Omental fat pad (tissue), 4 donors: ENCODE measurements around the gene CYBC1. TPM values are rescaled to one million over a fixed set of nuclear protein-coding genes. Genes with fewer than 3 reads are reported as not detected.

Experiments
- ATAC-seq: fragments of 150-250 bp; one replicate; pipeline ENCODE4 v1.9.1; 2016; ENCODE audit warnings: mild to moderate bottlenecking, moderate library complexity; ENCODE audit not compliant: low FRiP score
- DNase-seq: peaks from one replicate; pipeline ENCODE4 v3.0.0-alpha.2; 2019; ENCODE audit warnings: low spot score
- total RNA-seq, 4 donors: library from RNA; depleted of rRNA; stranded (reverse); fragments of >200 nt; gene quantifications; one replicate each; pipeline ENCODE4 v1.1.0, GENCODE V29; 2016
- TF ChIP-seq, protein P1 (sequence below), 3 donors: fragments of 450-650 bp; IDR thresholded peaks; one replicate each; pipeline ENCODE4 v1.5.1; 2016 to 2017; ENCODE audit warnings: antibody characterized with exemption in 3 of 3, mild to moderate bottlenecking in 3 of 3, moderate library complexity in 2 of 3

CYBC1 gene
- total RNA-seq, 4 donors from 2014 or later: 43.8 to 74.6 (median 68.4) TPM

DNA sequence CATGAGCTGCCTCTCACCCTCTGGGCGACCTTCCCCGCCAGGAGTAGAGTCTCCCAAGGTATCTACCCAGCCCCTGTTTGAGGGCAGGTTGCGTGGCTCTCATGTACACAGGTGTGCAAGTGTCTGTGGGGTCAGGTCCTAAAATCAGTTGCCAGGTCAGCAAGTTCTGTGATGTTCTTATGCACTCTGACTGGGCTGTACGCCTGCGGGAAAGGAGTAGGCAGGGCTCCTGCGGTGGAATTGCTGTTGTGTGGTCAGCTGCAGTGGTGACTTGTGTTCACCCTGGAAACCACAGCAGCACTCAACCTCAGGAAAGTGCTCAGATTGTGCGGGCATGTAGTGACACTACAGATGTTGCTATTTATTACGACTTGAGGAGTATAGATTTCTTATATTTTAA lies 27.4 kb upstream of the CYBC1 start:
- DNase-seq: no peak
- ATAC-seq: no peak
- TF ChIP-seq, protein P1, sequence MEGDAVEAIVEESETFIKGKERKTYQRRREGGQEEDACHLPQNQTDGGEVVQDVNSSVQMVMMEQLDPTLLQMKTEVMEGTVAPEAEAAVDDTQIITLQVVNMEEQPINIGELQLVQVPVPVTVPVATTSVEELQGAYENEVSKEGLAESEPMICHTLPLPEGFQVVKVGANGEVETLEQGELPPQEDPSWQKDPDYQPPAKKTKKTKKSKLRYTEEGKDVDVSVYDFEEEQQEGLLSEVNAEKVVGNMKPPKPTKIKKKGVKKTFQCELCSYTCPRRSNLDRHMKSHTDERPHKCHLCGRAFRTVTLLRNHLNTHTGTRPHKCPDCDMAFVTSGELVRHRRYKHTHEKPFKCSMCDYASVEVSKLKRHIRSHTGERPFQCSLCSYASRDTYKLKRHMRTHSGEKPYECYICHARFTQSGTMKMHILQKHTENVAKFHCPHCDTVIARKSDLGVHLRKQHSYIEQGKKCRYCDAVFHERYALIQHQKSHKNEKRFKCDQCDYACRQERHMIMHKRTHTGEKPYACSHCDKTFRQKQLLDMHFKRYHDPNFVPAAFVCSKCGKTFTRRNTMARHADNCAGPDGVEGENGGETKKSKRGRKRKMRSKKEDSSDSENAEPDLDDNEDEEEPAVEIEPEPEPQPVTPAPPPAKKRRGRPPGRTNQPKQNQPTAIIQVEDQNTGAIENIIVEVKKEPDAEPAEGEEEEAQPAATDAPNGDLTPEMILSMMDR (IDR thresholded peaks at IDR 0.05): no peak

DNA sequence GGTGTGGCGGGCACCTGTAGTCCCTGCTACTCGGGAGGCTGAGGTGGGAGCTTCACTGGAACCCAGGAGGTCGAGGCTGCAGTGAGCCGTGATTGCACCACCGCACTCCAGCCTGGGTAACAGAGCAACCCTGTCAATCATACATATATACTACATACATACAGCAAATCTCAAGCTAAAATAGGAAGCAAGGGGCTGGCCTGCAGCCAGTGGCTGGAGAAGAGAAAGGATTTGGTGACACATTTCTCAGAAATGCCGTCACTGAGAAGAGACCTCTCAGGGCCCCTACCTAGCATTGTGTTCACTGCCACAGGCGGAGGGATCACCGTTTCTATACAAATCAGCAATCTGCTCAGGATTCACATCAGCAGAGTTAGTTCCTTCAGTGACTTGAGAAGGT lies 24.9 kb upstream of the CYBC1 start:
- DNase-seq: no peak
- no peak for ATAC-seq
- TF ChIP-seq, protein P1 (IDR thresholded peaks at IDR 0.05): no peak

DNA sequence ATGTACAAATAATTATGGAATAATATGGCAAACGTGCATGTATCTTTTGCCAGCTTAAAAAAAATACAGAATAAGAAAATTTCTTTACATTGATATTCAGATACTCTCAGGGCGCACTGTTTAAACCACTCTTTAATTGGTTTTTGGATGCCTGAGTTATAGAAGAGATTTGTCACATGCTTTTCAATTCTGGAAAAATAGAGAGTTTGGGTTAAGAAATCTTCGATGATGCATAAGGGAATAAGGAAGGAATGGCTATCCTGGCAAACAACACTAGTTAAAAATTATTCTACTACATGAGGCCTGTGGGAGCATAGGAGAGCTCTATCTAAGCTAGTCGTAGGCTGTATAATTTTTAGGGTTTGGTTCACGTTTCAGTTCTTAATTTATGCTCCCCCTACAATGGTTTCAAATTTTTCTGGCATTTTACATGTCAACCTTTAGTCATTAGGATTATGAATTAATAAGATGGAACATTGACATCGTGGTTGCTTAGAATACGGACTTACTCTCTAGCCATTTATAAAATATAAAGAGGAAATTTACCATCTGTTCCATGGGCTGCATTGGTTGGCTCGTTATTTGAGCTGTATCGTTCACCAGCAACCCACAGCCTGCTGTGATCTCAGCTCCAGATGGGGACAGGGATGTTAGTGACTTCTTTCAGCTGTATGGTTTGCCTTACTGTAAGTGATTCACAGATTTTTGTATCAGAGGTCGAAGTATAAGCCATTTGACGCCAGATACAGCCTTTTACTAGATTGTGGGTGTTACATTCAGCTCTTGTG lies 23.9 kb upstream of the CYBC1 start:
- DNase-seq (no peak), ATAC-seq (no peak)
- TF ChIP-seq, protein P1 (IDR thresholded peaks at IDR 0.05): no peak

DNA sequence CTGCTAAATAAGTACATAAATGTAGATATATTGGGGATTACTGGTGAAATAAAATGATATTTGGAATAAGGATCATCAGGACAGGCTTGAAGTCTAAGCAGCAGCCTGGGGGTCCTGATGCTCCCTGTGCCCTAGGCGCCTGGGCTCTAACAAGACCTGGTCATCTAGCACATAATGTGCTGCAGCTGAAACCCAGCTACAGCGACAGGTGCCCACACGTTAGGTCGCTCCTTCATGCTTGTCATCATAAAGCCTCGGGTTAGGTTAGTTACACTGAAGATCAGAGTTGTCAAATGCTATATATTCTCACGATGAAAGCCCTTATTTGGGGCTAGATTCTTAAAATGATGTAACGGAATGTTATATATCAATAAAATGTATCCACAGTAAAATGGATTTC lies 19.5 kb upstream of the CYBC1 start:
- no peak for ATAC-seq
- TF ChIP-seq, protein P1 (IDR thresholded peaks at IDR 0.05): no peak
- DNase-seq: no peak

DNA sequence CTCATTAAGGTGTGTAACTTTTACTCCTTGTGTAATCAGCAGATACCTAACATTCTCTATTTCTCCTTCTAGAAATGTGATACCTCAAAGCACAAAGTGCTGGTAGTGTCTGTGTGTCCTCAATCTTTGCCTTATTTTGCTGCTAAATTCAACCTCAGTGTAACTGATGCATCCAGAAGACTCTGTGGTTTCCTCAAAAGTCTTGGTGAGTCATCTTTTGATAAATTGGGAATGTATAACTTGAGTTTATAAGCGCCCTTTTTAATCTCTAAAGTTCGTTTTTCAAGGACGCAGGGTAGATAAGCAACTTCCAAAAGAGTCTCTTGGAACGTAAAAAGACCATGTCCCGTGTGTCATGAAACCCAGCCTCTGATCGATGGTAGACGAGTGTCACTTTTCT lies 18.1 kb upstream of the CYBC1 start:
- DNase-seq (no peak), ATAC-seq (no peak)
- TF ChIP-seq, protein P1 (IDR thresholded peaks at IDR 0.05): no peak

DNA sequence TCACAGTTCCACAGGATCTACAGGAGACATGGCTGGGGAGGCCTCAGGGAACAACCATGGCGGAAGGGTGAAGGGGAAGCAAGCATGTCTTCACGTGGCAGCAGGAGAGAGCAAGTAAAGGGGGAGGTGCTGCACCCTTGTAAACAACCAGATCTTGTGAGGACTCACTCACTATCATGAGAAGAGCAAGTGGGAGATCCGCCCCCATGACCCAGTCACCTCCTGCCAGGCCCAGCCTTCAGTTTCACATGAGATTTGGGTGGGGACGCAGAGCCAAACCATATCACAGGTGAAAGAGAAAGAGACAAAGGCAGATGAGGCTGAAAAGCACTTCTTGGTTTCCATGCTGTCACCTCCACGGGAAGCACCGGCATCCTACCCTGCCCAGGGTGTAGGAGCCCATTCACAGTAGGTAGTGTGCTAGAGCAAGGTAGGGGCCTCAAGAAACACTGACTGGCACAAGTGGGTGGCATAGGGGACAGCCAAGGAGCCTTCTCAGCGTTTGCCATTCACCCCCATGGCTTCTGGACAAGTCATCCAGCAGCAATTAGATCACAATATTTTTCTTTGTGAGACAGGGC lies 14.6 kb upstream of the CYBC1 start:
- TF ChIP-seq, protein P1 (IDR thresholded peaks at IDR 0.05): no peak
- DNase-seq (no peak), ATAC-seq (no peak)

DNA sequence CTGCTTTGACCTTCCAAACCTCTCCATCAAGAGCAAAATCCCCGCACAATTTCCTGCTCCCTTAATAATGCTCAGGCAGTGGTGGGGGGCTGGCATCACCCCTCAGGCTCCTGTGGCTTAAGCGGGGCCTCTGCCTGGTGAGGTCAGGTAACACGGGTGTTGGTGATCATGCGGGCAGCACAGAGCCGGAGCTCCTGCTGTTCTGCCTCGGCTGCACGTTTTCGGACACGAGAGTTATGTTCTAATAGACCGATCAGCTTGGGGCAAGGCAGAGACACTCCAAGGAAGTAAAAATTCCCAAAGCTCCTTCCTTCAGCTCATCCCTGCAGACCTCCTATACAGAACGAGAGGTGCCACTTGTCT lies 14.0 kb upstream of the CYBC1 start:
- TF ChIP-seq, protein P1 (IDR thresholded peaks at IDR 0.05): no peak
- ATAC-seq: no peak
- DNase-seq: no peak
